Measurements from ENCODE around the gene PDLIM3. TPM values are rescaled to one million over a fixed set of nuclear protein-coding genes. Genes with fewer than 3 reads are reported as not detected.
A peak's percentile ranks its signal among the peaks of the same experiment; 100 is the strongest.

Gene PDLIM3
- total RNA-seq, 6 donors from 2014 or later = 15.9 to 183 (median 42.2) TPM

DNA sequence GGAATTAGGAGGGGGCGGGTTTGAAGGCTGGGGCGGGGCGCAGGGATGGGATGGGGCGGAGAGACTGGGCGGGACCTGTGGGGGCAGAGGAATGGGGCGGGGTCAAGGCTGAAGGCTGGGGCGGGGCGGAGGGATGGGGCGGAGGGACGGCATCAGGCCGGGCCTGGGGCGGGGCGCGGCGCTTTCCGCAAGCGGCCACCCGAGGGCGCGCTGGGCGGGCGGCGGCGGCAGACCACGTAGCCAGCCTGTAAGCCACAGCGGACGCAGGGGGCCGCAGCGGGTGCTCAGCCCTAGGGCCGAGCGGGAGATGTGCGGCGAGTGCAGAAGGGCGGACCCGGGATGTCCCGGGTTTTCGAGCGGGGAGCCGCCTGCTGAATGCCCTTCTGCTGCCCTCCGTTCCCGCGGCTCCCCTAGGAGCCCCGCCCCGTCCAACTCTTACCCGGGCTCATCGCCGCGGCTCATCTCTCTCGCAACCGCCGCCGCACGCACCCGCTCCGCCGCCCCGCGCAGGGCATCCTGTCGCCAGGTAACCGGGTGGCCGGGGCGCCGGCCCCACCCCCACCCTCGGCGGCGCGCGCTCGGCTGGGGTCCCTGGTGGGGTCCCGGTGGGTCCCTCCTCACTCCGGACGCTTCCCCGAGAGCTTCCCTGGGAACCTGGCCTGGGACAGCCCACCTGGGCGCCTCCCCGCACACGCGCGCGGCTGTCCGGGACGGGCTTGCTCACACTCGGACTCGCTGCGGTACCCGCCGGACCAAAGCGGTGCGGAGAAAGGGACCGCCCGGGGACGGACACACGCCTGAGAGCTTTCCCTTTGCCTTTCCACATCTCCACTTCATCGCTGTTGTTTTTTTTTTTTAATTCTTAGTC, 63.8 kb downstream of the PDLIM3 start, which contains the start of gene CCDC110:
Gene CCDC110 (minus strand): TSS at position 499 of the 868 bp plus-strand sequence. CDS start 50 bp downstream, at position 449.
- no peaks in the 10 kb centered on the region for H3K36me3 ChIP-seq
- DNase-seq (peak; percentile 92 to 98), ATAC-seq (ENCODE audit: low FRiP score in 2 of 2) (peak; percentile 97 to 99)
- H3K4me3 ChIP-seq = peak within 1 kb of the TSS; percentile 56 to 89 (median 83)
- no peaks in the 10 kb centered on the region for H3K9me3 ChIP-seq
- 0% methylated on average over 19 to 46 of the region's 93 CpGs for WGBS, 2 donors
- peak within 1 kb of the TSS in 3 of 4 donors; percentile 67 to 77 (median 69) for H3K27ac ChIP-seq
- TF ChIP-seq EP300 (IDR thresholded peaks at IDR 0.05) = no peak
- TF ChIP-seq, protein P1, sequence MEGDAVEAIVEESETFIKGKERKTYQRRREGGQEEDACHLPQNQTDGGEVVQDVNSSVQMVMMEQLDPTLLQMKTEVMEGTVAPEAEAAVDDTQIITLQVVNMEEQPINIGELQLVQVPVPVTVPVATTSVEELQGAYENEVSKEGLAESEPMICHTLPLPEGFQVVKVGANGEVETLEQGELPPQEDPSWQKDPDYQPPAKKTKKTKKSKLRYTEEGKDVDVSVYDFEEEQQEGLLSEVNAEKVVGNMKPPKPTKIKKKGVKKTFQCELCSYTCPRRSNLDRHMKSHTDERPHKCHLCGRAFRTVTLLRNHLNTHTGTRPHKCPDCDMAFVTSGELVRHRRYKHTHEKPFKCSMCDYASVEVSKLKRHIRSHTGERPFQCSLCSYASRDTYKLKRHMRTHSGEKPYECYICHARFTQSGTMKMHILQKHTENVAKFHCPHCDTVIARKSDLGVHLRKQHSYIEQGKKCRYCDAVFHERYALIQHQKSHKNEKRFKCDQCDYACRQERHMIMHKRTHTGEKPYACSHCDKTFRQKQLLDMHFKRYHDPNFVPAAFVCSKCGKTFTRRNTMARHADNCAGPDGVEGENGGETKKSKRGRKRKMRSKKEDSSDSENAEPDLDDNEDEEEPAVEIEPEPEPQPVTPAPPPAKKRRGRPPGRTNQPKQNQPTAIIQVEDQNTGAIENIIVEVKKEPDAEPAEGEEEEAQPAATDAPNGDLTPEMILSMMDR (IDR thresholded peaks at IDR 0.05) = peak; percentile 77 to 89 (median 84)
- peak in 1 of 4 donors; percentile 3 for TF ChIP-seq POLR2A (IDR thresholded peaks at IDR 0.05)
- TF ChIP-seq POLR2AphosphoS5 (IDR thresholded peaks at IDR 0.05) = peak in 1 of 2 donors; percentile 53
- H3K4me1 ChIP-seq = peaks cover 3 to 17% (median 11%) of the 10 kb centered on the region in 4 donors
- H3K27me3 ChIP-seq = no peaks in the 10 kb centered on the region

DNA sequence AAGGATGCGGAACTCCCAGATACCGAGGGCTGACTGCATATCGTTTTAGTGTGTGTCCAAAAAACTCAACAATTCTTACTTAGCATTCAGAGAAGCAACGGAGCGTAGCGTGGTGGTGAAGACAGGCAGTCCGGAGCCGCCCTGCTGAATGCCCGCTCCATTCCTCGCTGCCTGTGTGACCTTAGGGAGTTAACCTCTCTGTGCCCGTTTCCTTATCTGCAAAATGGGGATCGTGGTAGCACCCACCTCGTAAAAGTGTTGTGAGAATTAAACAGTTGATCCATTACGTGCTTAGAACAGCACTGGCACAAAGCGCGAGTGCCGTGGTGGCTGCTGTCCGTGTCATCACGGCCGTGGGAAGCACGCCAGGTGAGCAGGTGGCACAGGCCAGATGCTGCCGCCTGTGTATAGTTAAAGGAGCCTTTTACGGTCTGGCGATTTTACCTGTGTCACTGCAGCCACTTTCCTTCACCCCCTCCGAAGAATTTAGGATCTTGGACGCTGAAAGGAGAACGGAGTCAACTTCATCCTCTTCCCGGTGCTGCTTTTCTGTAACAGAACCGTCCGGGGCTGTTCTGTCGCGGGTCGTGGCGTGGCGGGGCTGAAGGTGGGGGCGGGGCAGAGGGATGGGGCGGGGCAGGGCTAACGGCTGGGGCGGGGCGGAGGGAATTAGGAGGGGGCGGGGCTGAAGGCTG, 64.7 kb downstream of the PDLIM3 start:
- Histone ChIP-seq H3K27me3 (no peaks in the 10 kb centered on the region), H3K4me1 (peaks cover 3 to 17% (median 11%) of the 10 kb centered on the region in 4 donors), H3K36me3 (no peaks in the 10 kb centered on the region), H3K27ac (peak overlapping the region in 3 of 4 donors; percentile 28 to 52 (median 49)), H3K4me3 (peak overlapping the region; percentile 36 to 89 (median 83)), H3K9me3 (no peaks in the 10 kb centered on the region)
- 8 to 9% methylated on average over 13 to 33 of the region's 41 CpGs for WGBS, 2 donors
- TF ChIP-seq POLR2A (IDR thresholded peaks at IDR 0.05) (no peak), EP300 (IDR thresholded peaks at IDR 0.05) (no peak), POLR2AphosphoS5 (IDR thresholded peaks at IDR 0.05) (no peak)
- TF ChIP-seq, protein P1 (IDR thresholded peaks at IDR 0.05) = no peak
- ATAC-seq (ENCODE audit: low FRiP score in 2 of 2) (peak in 1 of 2 donors; percentile 7), DNase-seq (peak; percentile 58 to 85)

DNA sequence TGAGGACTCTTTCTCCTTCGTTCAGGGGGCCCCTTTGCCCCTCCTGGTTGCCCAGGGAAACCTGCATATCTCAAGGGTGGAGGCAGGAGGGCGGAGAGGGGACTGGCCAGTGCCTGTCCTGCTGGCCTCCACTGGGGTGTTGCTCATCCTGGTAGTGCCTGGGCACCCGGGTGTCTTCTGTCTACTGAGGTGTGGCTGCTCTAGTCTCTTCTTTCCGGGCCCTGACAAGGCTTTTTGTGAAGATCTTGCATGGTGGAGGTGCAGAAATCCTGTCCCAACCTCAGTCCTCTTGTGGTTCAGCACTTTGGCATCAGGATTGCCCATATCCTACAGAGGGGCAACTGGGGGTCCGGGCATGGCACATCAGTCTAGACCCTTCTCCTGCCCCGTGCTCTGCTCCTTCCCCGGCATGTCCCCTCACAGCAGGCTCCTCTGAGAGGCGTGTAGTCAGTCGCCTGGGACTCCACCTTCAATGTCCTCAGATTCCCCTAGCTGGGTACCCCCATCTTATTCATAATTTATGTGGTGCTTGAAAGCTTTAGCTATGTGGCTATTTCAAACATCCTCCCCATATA, 65.6 kb downstream of the PDLIM3 start:
- Histone ChIP-seq H3K9me3 (no peaks in the 10 kb centered on the region), H3K36me3 (no peaks in the 10 kb centered on the region), H3K4me1 (peaks cover 3 to 17% (median 11%) of the 10 kb centered on the region in 4 donors), H3K27me3 (no peaks in the 10 kb centered on the region), H3K4me3 (no peak overlapping the region), H3K27ac (no peak overlapping the region)
- WGBS, 2 donors = 74 to 88% methylated on average over 8 to 9 of the region's 9 CpGs
- no peak for TF ChIP-seq POLR2A (IDR thresholded peaks at IDR 0.05)
- TF ChIP-seq POLR2AphosphoS5 (IDR thresholded peaks at IDR 0.05) = no peak
- TF ChIP-seq, protein P1 (IDR thresholded peaks at IDR 0.05) = no peak
- no peak for TF ChIP-seq EP300 (IDR thresholded peaks at IDR 0.05)
- no peak for ATAC-seq (ENCODE audit: low FRiP score in 2 of 2)
- DNase-seq = no peak

DNA sequence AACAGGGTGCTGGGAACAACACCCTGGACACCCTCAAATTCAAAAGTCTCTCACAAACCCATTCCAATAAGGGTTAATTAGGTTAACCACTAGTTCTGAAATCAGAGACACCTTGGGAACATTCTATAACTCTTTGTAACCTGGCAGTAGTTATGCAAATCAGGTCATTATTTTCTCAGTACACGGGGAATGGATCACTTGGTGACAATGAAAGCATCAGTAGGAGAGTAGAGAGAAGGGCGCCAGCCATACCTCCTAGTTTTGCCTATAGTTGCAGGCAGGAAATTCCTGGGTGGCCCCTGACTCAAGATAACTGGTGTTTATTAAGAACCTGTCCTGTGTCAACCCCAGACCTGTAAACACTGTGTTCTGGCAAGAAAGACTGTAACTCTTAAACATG, 66.3 kb downstream of the PDLIM3 start:
- DNase-seq (no peak), ATAC-seq (ENCODE audit: low FRiP score in 2 of 2) (no peak)
- Histone ChIP-seq H3K27me3 (no peaks in the 10 kb centered on the region), H3K27ac (no peak overlapping the region), H3K9me3 (no peaks in the 10 kb centered on the region), H3K4me3 (no peak overlapping the region), H3K4me1 (peaks cover 3 to 17% (median 11%) of the 10 kb centered on the region in 4 donors), H3K36me3 (no peaks in the 10 kb centered on the region)
- TF ChIP-seq POLR2A (IDR thresholded peaks at IDR 0.05) (no peak), POLR2AphosphoS5 (IDR thresholded peaks at IDR 0.05) (no peak), EP300 (IDR thresholded peaks at IDR 0.05) (no peak)
- TF ChIP-seq, protein P1 (IDR thresholded peaks at IDR 0.05) = no peak
- 70 to 87% methylated on average over 2 of the region's 2 CpGs for WGBS, 2 donors
